Measurements from ENCODE around the gene NHS.

The NHS gene

GRCh38 chrX:17449866-17450265, 74.9 kb downstream of the NHS start:
- no peak for DNase-seq

GRCh38 chrX:17453788-17454187, 78.8 kb downstream of the NHS start:
- no peak for DNase-seq

GRCh38 chrX:17456526-17456925, 81.5 kb downstream of the NHS start:
- DNase-seq, result no peak

- DNase-seq, result no peak
These were observed 84.1 kb downstream of the NHS start for GRCh38 chrX:17459008-17459611.

GRCh38 chrX:17459661-17460060, 84.7 kb downstream of the NHS start:
- no peak for DNase-seq

GRCh38 chrX:17462881-17463280, 87.9 kb downstream of the NHS start:
- no peak for DNase-seq

- DNase-seq, result no peak
These were observed 89.2 kb downstream of the NHS start for GRCh38 chrX:17464194-17464593.

GRCh38 chrX:17465201-17465600, 90.2 kb downstream of the NHS start:
- no peak for DNase-seq

- DNase-seq, result no peak
These were observed 90.8 kb downstream of the NHS start for GRCh38 chrX:17465802-17466201.

- DNase-seq, result no peak
These were observed 95.1 kb downstream of the NHS start for GRCh38 chrX:17470136-17470535.

- DNase-seq, result no peak
These were observed 96.1 kb downstream of the NHS start for GRCh38 chrX:17471121-17471520.

- DNase-seq, result no peak
These were observed 96.9 kb downstream of the NHS start for GRCh38 chrX:17471861-17472260.

- DNase-seq, result no peak
These were observed 97.4 kb downstream of the NHS start for GRCh38 chrX:17472424-17472823.

- no peak for DNase-seq
These were observed 98.0 kb downstream of the NHS start for GRCh38 chrX:17473021-17473420.

GRCh38 chrX:17474892-17475291, 99.9 kb downstream of the NHS start:
- no peak for DNase-seq

GRCh38 chrX:17475449-17476217, 100.6 kb downstream of the NHS start:
- no peak for DNase-seq

- DNase-seq, result no peak
These were observed 101.4 kb downstream of the NHS start for GRCh38 chrX:17476411-17476810.

- DNase-seq, result no peak
These were observed 106.1 kb downstream of the NHS start for GRCh38 chrX:17481086-17481485.

GRCh38 chrX:17484592-17484991, 109.6 kb downstream of the NHS start:
- DNase-seq, result no peak

GRCh38 chrX:17485391-17485790, 110.4 kb downstream of the NHS start:
- DNase-seq, result no peak

GRCh38 chrX:17488036-17488435, 113.0 kb downstream of the NHS start:
- DNase-seq, result no peak

- no peak for DNase-seq
These were observed 119.2 kb downstream of the NHS start for GRCh38 chrX:17494216-17494615.

- no peak for DNase-seq
These were observed 120.1 kb downstream of the NHS start for GRCh38 chrX:17495052-17495451.

GRCh38 chrX:17496407-17496806, 121.4 kb downstream of the NHS start:
- DNase-seq, result no peak

GRCh38 chrX:17497193-17497592, 122.2 kb downstream of the NHS start:
- no peak for DNase-seq

Measured in T-helper 2 cell (primary cell).